Heart left ventricle (tissue), 16 donors: ENCODE measurements around the gene BYSL. TPM values are rescaled to one million over a fixed set of nuclear protein-coding genes. Genes with fewer than 3 reads are reported as not detected.

ENCODE experiments used
- ATAC-seq, 4 donors: fragments of 200-7000 bp; cut with Tn5 transposase; one replicate each; pipeline ENCODE4 v1.9.1; 2020 to 2022; ENCODE audit warnings: moderate library complexity in 4 of 4, mild to moderate bottlenecking in 3 of 4, moderate number of reproducible peaks in 1 of 4
- DNase-seq, 5 donors: peaks; one replicate each; pipeline ENCODE4 v3.0.0-alpha.2; 2020
- H3K27ac ChIP-seq, 12 donors: fragments of 200-600 bp; sonication (generic) in 4 of 12; one replicate each; pipeline versions ENCODE4 v1.5.0 to v1.8.0; 2016 to 2022; ENCODE audit warnings: mild to moderate bottlenecking in 2 of 12
- H3K27me3 ChIP-seq, 9 donors: fragments of 200-600 bp; sonication (generic) in 2 of 9; one replicate each; pipeline versions ENCODE4 v1.5.1 to v1.8.0; 2016 to 2022; ENCODE audit warnings: mild to moderate bottlenecking in 3 of 9
- H3K36me3 ChIP-seq, 9 donors: fragments of 200-600 bp; sonication (generic) in 2 of 9; one replicate each; pipeline versions ENCODE4 v1.5.0 to v1.8.0; 2018 to 2022; ENCODE audit warnings: mild to moderate bottlenecking in 2 of 9
- H3K4me1 ChIP-seq, 12 donors: fragments of 200-600 bp; sonication (generic) in 4 of 12; one replicate each; pipeline versions ENCODE4 v1.5.0 to v1.8.0; 2016 to 2022; ENCODE audit warnings: mild to moderate bottlenecking in 3 of 12
- H3K4me3 ChIP-seq, 12 donors: fragments of 200-600 bp; sonication (generic) in 4 of 12; one replicate each; pipeline versions ENCODE4 v1.5.0 to v1.8.0; 2017 to 2022; ENCODE audit warnings: mild to moderate bottlenecking in 9 of 12, moderate library complexity in 4 of 12
- H3K9me3 ChIP-seq, 12 donors: fragments of 200-600 bp; sonication (generic) in 4 of 12; one replicate each; pipeline versions ENCODE4 v1.5.0 to v1.8.0; 2016 to 2022; ENCODE audit warnings: mild to moderate bottlenecking in 1 of 12
- CTCF ChIP-seq, 12 donors: fragments of 200-600 bp; sonication (generic) in 4 of 12; IDR thresholded peaks; one replicate each; pipeline versions ENCODE4 v1.5.0 to v1.8.0; 2018 to 2022; ENCODE audit warnings: antibody characterized with exemption in 12 of 12, mild to moderate bottlenecking in 5 of 12
- POLR2A ChIP-seq, 2 donors: fragments of 450-650 bp; IDR thresholded peaks; one replicate each; pipeline ENCODE4 v1.6.1; 2017; ENCODE audit warnings: antibody characterized with exemption in 2 of 2, mild to moderate bottlenecking in 2 of 2, moderate library complexity in 2 of 2
- WGBS, 4 donors: extraction: QIAGEN DNeasy Blood & Tissue Kit in 2 of 4; methylation state at CpG; one replicate each; pipeline versions ENCODE4 v1.1.5 to v1.1.7; 2013 to 2018; 5-methylcytosine and 5-hydroxymethylcytosine counted together
- intact Hi-C, 10 donors: fragments of 100-400 bp; cut with DNase I; formaldehyde crosslinking; loops; one replicate each; pipeline versions ENCODE4 v1.11.1 to v1.14.2; 2022
- polyA plus RNA-seq, 2 donors: library from polyadenylated mRNA; stranded (reverse); fragments of 200-250 nt; gene quantifications; one replicate each; pipeline ENCODE4 v1.2.3, GENCODE V29; 2013
- total RNA-seq, 9 donors: library from RNA; depleted of rRNA in 2 of 9; stranded (reverse); fragments of >200 nt in 2 of 9; fragmentation: NEBNext Ultra II Directional in 3 of 9; extraction: Animal tissue kit (Norgen Biotek cat#: 25700) in 3 of 9; gene quantifications; one replicate each; pipeline versions ENCODE4 v1.1.0 to v1.2.4, GENCODE V29; 2016 to 2023
- donor health status: ischemic (EF 13 %, LVEDD 7.1; RV severe dilation, severe dysfunction).
- donor health status: healthy with polysubstance abuse.
- donor health status: DM: no; HTN: yes; CAD: no.
- donor health status: DM: no; HTN: no; CAD: no.
- donor health status: ischemic (EF 25% LVEDD 6.9; RV normal size, moderate dysfunction).
- donor health status: ischemic (EF 25% LVEDD 5.7; RV mildly dilated, moderate dysfunction).
- donor health status: healthy.
- donor health status: DM: yes; HTN: yes; CAD: no.
- donor health status: ischemic (EF 35%, LVEDD 5.7; RV mildly dilated, moderate dysfunction).
- donor health status: nonischemic (EF 11% LVEDD 7.7; RV severe dilation, severe dysfunction).
- donor health status: DM: yes; HTN: yes; CAD: no.
- donor health status: PGD.
- donor health status: ischemic (EF 29% LVEDD 5.4; RV normal size, mild dysfunction).
- donor health status: nonischemic (EF 23%, LVEDD 6.1; RV moderate dilation, normal function).

Gene BYSL
- total and polyA plus RNA-seq, 11 donors, result 4.5 to 26.3 (median 9.2) TPM

- 80 to 88% (median 86%) methylated on average over 7 to 15 of the region's 15 CpGs for WGBS, 4 donors
- intact Hi-C loops, result loop anchor here in 1 of 10 donors (10.0 kb wide), 1 partner anchor 88 kb away; no protein-coding TSS in a partner anchor
- Histone ChIP-seq H3K27me3 (no peaks in the 10 kb centered on the region), H3K36me3 (peaks cover 0 to 100% (median 92%) of the 10 kb centered on the region in 9 donors), H3K4me1 (peaks cover 3 to 32% (median 15%) of the 10 kb centered on the region in 12 donors), H3K9me3 (no peaks in the 10 kb centered on the region), H3K4me3 (no peak overlapping the region), H3K27ac (no peak overlapping the region)
- DNase-seq (no peak), ATAC-seq (no peak)
- TF ChIP-seq POLR2A (IDR thresholded peaks at IDR 0.05), result no peak
- TF ChIP-seq CTCF (IDR thresholded peaks at IDR 0.05), result no peak
Measured at GRCh38 chr6:41932378-41932777, 11.1 kb downstream of the BYSL start.

- DNase-seq (no peak), ATAC-seq (no peak)
- no peak for TF ChIP-seq POLR2A (IDR thresholded peaks at IDR 0.05)
- no peak for TF ChIP-seq CTCF (IDR thresholded peaks at IDR 0.05)
- Histone ChIP-seq H3K27ac (peak overlapping the region in 1 of 12 donors; percentile 84), H3K9me3 (no peaks in the 10 kb centered on the region), H3K36me3 (peaks cover 0 to 85% (median 70%) of the 10 kb centered on the region in 9 donors), H3K4me3 (no peak overlapping the region), H3K27me3 (no peaks in the 10 kb centered on the region), H3K4me1 (peaks cover 3 to 53% (median 37%) of the 10 kb centered on the region in 12 donors)
- intact Hi-C loops, result loop anchor here in 7 of 10 donors (5.0 to 10.0 kb wide), 4 partner anchors 87 to 147 kb away; partner anchors contain the start of gene TOMM6 (in 5 of the 7)
- WGBS, 4 donors, result 74 to 81% (median 77%) methylated on average over 7 of the region's 7 CpGs
Measured at GRCh38 chr6:41934278-41935192, 13.2 kb downstream of the BYSL start.

GRCh38 chr6:41935193-41935574, 13.9 kb downstream of the BYSL start:
- Histone ChIP-seq H3K27ac (peak overlapping the region in 1 of 12 donors; percentile 84), H3K4me1 (peaks cover 7 to 60% (median 43%) of the 10 kb centered on the region in 12 donors)

More at GRCh38 chr6:41935193-41935574, 13.9 kb downstream of the BYSL start:
- TF ChIP-seq POLR2A (IDR thresholded peaks at IDR 0.05), result no peak
- TF ChIP-seq CTCF (IDR thresholded peaks at IDR 0.05), result no peak
- H3K36me3 ChIP-seq, result peaks cover 0 to 85% (median 64%) of the 10 kb centered on the region in 9 donors
- 57 to 81% (median 66%) methylated on average over 1 of the region's 1 CpG for WGBS, 4 donors
- ATAC-seq (no peak), DNase-seq (no peak)
- H3K4me3 ChIP-seq, result no peak overlapping the region
- H3K27me3 ChIP-seq, result no peaks in the 10 kb centered on the region
- no peaks in the 10 kb centered on the region for H3K9me3 ChIP-seq
- intact Hi-C loops, result loop anchor here in 7 of 10 donors (5.0 to 10.0 kb wide), 4 partner anchors 88 to 148 kb away; partner anchors contain the start of gene TOMM6 (in 5 of the 7)
